H1 (cell line): ENCODE measurements around the gene HSD17B3. TPM values are rescaled to one million over a fixed set of nuclear protein-coding genes. Genes with fewer than 3 reads are reported as not detected.
A peak's percentile ranks its signal among the peaks of the same experiment; 100 is the strongest.

ENCODE experiments used
- HDAC2 ChIP-seq, 2 experiments: fragments of 300-600 bp in 1 of 2; sonication (generic) in 1 of 2; IDR thresholded peaks; 2 replicates each; pipeline ENCODE4 v1.6.1; 2011 to 2012; ENCODE audit warnings: low read depth in 2 of 2, low read length in 2 of 2, mild to moderate bottlenecking in 2 of 2, moderate library complexity in 2 of 2, borderline replicate concordance in 1 of 2, inconsistent platforms in 1 of 2
- MAFK ChIP-seq: IDR thresholded peaks from 2 replicates; pipeline ENCODE4 v1.6.1; 2012; ENCODE audit warnings: low read depth, mild to moderate bottlenecking, improper control_type of control experiment, low read length
- SAP30 ChIP-seq: fragments of 300-600 bp; sonication (generic); IDR thresholded peaks from 2 replicates; pipeline ENCODE4 v1.7.1; 2012; ENCODE audit warnings: low read length, moderate library complexity, mild to moderate bottlenecking, inconsistent platforms; ENCODE audit not compliant: insufficient read depth, insufficient replicate concordance
- TAF7 ChIP-seq: optimal IDR thresholded peaks from 2 replicates; pipeline ENCODE3; 2011; ENCODE audit warnings: low read depth, mild to moderate bottlenecking, inconsistent platforms, low read length, moderate library complexity, borderline replicate concordance
- polyA plus RNA-seq, 7 experiments: library from polyadenylated mRNA; depleted of rRNA in 3 of 7; stranded (reverse) in 5 of 7; unstranded in 2 of 7; fragments of >200 nt in 5 of 7; fragments of 200-250 nt in 2 of 7; gene quantifications; 1 replicate in 5 of 7; 2 replicates in 1 of 7; 4 replicates in 1 of 7; pipeline versions ENCODE4 v1.2.1 to v1.2.3, GENCODE V29; 2011 to 2013; ENCODE audit warnings: missing spikeins in 2 of 7, mixed read lengths in 2 of 7
- total RNA-seq: library from RNA; stranded (reverse); fragmentation: NEBNext Ultra II Directional; extraction: Animal tissue kit (Norgen Biotek cat#: 25700); gene quantifications from 2 replicates; pipeline ENCODE4 v1.2.1, GENCODE V29; 2021

Gene HSD17B3
- total and polyA plus RNA-seq, 2 of the 8 experiments (the other 6 are each of a cell fraction or from before 2014, with no cell fraction given) = not detected

DNA sequence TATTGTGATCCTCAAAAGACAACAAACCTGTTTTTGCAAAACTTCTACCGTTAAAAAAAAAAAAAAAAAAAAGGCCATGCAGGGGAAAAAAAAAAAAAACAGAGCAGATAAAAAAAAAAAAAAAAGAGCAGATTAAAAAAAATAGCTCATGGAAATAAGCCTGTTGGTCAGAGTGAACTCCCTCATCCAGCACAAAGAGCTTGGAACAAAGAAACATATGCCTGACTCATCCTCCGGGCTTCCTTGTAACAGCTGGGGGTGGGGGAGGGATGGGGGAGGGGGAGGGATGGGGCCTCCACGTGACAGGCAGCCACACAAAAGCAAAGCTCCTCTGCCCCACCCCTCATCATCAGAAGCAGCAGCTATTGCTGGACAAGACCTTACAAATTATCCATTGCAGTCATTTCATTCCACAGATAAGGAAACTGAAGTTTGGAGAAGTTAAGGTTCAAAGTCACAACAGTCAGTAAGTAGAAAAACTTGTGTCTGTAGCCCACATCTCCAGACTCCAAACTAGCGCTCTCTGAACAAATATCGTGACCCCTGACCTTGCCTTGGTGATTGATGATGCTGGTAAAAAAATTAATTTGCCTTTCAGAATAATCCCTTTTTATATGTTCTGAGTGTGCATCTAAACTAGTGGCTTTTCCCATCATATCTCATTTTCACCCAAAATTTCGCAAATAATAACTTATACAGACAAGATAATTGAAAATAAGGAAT lies 42.6 kb upstream of the HSD17B3 start (continued):
- TF ChIP-seq TAF7 = no peak
- no peak for TF ChIP-seq SAP30
- peak; percentile 40; the same call in 1 of the 2 replicates for TF ChIP-seq MAFK
- no peak for TF ChIP-seq HDAC2 (IDR thresholded peaks at IDR 0.05; ENCODE audit: borderline replicate concordance in 1 of 2, low read depth in 2 of 2, low read length in 2 of 2)
